ENCODE data around the gene RBFOX1.
"Not testable (repeated sequence)": the region's sequence is repeated elsewhere in the genome, so short reads cannot be mapped to it uniquely, and the experiment has no call there.

Gene RBFOX1

DNA sequence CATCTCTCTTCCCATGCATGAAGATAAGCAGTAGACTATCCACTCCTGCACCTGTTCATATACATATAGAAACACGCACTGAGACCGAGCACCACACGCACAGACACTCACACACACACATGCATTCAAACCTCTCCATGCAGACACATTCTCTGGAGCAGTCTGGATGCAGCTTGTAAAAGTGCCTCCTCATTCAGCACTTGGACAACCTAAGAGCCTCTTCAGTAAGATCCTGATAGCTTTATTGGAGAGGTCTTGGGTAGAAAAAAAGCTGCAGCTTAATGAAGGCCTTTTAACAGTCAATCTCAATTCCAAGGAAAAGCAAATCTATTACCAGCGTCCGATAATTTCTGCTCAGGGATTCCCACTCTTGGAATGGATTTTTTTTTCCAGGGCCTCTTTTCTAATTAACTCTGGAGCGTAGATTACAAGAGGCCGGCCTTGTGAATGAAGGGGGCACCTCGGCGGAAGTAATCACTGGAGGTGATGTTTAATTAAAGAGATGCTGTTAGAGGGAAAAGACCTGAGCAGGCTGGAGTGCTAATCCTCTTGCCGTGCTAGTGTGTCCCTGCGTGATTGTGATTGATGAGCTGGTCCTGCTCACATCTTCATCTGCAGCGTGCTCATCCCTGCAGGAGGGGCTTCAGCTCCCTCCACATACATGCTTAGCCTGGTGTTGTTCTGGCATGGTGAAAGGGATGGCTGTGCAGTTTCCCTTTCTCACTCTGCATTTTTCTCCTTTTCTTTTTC lies 155.1 kb downstream of the RBFOX1 start:
- no peak for DNase-seq

DNA sequence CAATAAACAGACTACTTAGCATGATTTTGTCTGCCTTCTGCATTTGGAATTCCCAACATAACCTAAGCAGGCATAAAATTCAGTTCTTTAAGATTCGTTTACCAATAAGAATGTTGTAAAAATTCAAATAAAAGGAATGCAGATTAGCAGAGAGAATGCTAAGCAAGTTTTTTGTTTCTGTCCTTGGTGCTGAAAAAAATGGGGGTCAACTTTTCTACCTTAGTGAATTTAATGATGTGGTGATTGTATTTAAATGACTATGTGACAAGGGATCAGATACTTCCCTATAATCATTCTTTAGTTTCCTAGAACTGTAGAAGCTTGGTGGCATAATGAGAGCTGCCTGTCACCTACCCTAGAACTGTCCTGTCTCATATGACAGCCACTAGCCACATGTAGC lies 159.5 kb downstream of the RBFOX1 start:
- no peak for DNase-seq

DNA sequence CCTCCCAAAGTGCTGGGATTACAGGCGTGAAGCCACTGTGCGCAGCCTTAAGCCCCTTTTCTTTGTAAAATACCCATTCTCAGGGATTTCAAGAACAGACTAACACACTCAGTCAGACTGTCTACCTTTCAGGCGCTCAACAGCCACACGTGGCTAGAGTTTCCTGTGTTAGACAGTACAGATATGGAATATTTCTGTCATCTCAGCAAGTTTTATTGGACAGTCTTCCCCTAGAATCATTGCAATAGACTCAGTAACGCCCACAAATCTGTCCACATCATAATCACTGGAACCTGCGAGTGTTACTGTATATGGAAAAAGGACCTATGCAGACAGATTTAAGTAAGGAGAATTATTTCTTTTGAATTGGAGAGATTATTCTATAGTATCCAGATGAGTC lies 160.5 kb downstream of the RBFOX1 start:
- DNase-seq = no peak

DNA sequence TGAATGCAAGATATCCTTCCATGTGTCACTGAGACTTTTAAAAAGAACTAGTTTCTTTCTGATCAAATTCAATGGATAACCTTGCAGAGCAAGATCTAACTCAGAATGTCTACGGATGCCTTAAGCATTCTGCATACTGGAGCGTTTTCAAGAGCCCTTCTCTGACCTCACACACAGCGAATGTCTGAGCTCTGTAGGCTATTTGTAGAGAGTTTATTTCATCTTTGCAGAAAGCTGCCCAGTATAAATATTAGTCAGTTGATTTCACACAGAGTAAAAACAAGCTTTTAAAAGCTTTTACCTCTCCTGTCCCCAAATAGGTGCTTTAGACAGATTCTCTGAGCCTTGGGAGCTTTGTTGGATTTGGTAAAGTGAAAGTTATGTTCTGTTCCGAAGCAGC lies 165.0 kb downstream of the RBFOX1 start:
- DNase-seq = no peak

DNA sequence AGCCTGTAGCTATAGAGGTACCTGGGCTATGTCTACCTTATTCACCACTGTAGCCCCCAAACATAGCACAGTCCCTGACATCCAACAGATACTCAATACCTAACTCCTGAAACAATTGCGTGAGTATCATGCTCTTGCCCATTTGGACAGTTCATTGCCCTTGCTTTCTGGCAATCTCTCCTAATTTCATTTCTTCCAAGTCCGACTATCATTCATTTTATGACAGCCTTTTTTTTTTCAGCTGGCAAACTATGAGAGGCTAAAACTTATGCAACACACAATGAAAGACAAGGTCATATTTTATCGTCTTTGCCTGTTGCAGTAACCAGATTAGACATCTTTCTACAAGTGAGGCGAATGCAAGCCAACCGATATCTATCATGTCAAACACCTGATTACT lies 169.2 kb downstream of the RBFOX1 start:
- DNase-seq = no peak

DNA sequence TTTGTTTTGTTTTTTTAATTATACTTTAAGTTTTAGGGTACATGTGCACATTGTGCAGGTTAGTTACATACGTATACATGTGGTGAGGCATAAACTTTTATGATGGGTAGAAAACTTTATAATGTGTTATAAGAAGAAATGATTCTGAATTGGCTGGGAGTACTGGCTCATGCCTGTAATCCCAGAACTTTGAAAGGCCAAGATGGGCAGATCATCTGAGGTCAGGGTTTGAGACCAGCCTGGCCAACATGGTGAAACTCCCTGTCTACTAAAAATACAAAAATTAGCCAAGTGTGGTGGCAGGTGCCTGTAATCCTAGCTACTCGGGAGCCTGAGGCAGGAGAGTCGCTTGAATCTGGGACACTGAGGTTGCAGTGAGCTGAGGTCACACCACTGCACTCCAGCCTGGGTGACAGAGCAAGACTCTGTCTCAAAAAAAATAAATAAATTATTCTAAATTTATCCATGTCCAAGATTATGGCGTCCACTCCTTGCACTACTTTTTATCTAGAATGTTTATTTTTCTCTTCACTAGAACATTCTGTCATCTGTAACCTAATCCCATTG lies 170.0 kb downstream of the RBFOX1 start:
- DNase-seq = not testable (repeated sequence)

DNA sequence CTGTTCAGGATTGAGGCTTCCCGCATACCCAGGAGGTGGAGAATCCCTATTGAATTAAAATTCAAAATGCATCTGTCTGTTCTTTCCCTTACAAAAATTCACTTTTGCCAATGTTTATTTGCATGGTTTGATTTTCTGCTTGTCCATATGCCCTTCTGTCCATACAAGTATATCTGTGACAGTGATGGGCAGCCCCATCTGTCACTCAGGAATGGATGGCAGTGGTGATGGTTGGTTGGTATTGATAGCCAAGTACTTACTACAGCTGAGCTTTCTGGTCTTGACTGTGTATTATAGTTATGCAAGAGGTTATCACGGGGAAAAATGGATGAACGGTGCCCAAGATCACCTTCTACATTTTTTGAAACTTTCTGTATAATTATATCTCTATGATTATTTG lies 171.0 kb downstream of the RBFOX1 start:
- DNase-seq = no peak

GRCh38 chr16:7504844-7505243 lies 172.2 kb downstream of the RBFOX1 start:
- no peak for DNase-seq

DNA sequence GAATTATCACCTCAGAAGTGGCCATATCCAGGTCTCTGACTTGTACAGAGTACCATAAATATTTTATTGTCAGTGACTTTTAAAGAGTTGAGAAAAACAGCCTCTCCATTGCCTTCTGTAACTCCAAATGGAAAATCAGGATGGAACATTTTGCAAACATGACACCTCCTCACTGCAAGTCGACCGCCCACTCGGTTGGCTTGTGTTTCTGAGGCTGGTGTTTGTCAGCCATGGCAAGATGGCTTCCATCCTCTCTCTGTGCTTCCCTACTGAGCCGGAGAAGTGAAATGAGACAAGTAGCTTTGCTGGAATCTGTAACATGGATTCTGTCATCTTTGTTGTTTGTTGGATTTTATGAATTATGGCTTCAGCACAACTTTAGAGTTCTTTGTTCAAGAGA lies 172.8 kb downstream of the RBFOX1 start:
- no peak for DNase-seq

GRCh38 chr16:7506363-7506762 lies 173.7 kb downstream of the RBFOX1 start:
- no peak for DNase-seq

- no peak for DNase-seq
Observed at GRCh38 chr16:7508656-7509055, 176.0 kb downstream of the RBFOX1 start.

- DNase-seq = no peak
Observed at GRCh38 chr16:7509963-7510601, 177.4 kb downstream of the RBFOX1 start.

- no peak for DNase-seq
Observed at GRCh38 chr16:7511549-7512260, 179.1 kb downstream of the RBFOX1 start.

- no peak for DNase-seq
Observed at GRCh38 chr16:7512503-7512902, 179.9 kb downstream of the RBFOX1 start.

- no peak for DNase-seq
Observed at GRCh38 chr16:7513429-7513828, 180.8 kb downstream of the RBFOX1 start.

- DNase-seq = no peak
Observed at GRCh38 chr16:7515543-7515942, 182.9 kb downstream of the RBFOX1 start.

DNA sequence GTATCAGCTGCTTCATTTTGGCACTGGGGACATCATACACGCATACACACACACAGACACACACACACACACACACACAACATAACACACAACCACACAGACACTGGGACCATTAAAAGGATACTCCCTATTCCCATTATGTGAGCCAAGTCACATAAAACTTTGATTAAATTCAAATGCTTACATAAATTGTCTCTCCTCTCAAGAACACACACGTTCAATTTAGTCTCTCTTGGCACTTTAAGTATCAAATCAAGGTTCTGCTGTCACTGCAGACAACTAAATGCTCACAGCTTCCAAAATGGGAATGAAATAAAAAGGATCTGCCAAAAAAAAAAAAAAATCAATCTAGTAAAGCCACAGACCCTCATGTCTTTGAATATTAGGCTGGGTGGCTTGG lies 184.9 kb downstream of the RBFOX1 start:
- DNase-seq = no peak

DNA sequence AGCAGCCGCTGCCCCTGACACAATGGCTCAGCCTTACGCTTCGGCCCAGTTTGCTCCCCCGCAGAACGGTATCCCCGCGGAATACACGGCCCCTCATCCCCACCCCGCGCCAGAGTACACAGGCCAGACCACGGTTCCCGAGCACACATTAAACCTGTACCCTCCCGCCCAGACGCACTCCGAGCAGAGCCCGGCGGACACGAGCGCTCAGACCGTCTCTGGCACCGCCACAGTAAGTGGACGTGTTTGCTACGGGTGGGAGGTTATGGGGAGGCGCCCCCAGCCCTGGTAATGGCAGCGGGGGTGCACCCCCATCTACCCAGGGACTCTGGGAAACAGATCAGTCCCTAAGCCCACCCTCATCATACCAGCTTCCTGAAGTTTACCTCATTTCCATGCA lies 185.5 kb downstream of the RBFOX1 start:
- DNase-seq = no peak

DNA sequence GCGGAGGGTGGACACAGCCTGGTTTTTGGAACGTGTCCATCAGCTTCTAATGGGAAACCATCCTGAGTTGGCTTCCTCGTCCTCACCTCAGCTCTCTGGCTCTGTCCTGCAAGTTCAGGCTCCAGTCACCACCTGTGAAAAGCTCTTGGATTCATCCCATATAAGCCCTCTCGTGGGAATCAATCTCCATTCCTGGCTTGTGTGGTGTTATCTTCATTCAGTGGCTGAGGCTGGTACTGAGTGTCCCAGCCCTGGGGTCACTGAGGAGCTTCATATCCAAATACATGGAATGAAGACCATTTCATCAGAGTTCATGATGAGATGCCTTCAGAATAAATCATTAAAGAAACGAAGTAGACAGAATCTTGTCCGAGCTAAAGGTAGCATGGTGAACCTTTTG lies 189.2 kb downstream of the RBFOX1 start:
- DNase-seq = no peak

DNA sequence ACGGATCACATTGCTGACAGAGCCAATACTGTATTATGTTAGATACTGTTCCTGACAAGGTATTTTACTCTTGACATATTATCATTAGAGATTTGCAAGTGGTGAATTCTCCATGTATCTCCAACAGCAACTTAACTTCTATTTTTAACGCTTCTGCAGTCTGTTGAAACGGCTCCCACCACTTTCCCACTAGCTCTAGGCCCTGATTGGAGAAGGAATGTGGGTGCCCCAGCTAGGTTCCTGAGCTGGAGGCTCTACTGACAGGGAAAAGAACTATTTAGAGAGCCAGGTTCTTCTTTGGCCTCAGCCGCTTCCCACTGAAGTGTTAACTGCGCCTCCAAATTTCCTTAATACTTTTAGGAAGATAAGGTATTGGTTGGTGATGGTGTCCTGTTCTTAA lies 191.8 kb downstream of the RBFOX1 start:
- no peak for DNase-seq

- no peak for DNase-seq
Observed at GRCh38 chr16:7526736-7527135, 194.1 kb downstream of the RBFOX1 start.

DNA sequence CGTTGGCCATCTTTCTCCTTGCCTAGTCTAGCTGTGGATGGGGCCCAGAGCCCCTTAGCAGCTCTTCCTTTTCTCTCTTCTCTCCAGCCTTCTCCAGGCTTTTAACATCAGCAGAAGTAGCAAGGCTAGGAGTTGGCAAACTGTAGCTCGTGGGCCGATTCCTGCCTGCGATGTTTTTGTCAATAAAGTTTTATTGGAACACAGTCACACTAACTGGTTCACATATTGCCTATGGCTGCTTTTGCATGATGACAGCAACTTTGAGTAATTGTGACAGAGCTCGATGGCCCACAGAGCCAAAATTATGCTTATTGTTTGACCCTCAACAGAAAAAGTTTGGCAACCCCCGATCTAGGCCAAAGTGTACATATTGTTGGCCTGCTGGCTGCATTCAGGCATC lies 199.9 kb downstream of the RBFOX1 start:
- no peak for DNase-seq

DNA sequence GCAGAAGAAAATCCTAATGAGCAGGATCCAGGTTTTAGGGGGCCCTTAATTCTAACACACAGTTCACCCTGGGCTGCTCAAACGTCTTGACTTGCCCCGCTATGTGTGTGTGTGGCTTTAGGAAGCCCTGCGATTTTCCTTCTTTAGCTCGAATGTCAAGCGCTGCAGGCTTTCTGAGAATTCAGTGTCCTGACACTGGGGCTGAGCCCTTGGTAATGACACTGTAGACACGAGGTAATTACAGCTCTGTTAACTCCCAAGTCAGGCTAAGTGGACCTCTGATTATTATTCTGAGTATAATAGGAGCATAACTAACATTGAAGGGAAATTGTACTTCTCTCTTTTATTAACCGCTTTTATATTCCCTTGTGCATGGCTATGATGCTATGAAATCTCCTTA lies 202.1 kb downstream of the RBFOX1 start:
- no peak for DNase-seq

DNA sequence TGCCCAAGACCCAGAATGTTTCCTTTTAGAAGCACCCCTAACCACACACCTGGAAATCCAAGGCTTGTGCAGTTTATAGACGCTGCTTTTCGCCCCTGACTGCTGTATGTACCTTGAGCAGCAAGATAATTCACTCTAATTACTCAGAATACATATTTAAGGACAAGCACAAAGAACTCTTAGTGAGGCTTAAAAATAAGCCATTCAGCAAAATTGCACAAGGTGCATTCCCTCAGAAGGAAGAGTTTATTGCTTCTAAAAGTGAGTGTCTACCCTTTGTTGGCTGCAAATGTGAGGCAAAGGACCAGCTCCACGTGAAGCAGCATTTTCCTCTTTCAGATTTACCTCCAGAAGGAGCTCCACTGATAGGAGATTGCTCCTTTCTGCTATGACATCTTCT lies 208.4 kb downstream of the RBFOX1 start:
- DNase-seq = no peak
